CD4-positive, alpha-beta T cell (primary cell): ENCODE data around the gene FAXDC2. TPM values are rescaled to one million over a fixed set of nuclear protein-coding genes. Genes with fewer than 3 reads are reported as not detected.

Source experiments
- ATAC-seq: fragments of 200-7000 bp; cut with Tn5 transposase; one replicate; pipeline ENCODE4 v1.10.0; 2022; ENCODE audit warnings: mild to moderate bottlenecking; ENCODE audit not compliant: poor library complexity
- CTCF ChIA-PET: fragments of 350-600 bp; sonication (Branson Sonifier 250); formaldehyde crosslinking; loops from one replicate; lab custom pipeline; 2021; ENCODE audit warnings: antibody characterized with exemption, inconsistent platforms; lab: Charles Lee
- POLR2A ChIA-PET: fragments of 350-600 bp; sonication (Branson Sonifier 250); formaldehyde crosslinking; loops from one replicate; lab custom pipeline; 2021; ENCODE audit warnings: antibody characterized with exemption, inconsistent platforms; lab: Charles Lee
- DNase-seq, 14 experiments: peaks; one replicate each; pipeline ENCODE4 v3.0.0-alpha.2; 2013 to 2020; ENCODE audit warnings: mixed read lengths in 2 of 14
- H3K27ac ChIP-seq, 2 donors: one replicate each; pipeline versions ENCODE4 v1.5.1 to v1.7.0; 2013; ENCODE audit warnings: low read length in 2 of 2, low read depth in 1 of 2, mild to moderate bottlenecking in 1 of 2
- H3K27me3 ChIP-seq, 2 experiments: 1 replicate in 1 of 2; 2 replicates in 1 of 2; pipeline versions ENCODE4 v1.6.1 to v1.7.0; 2013; ENCODE audit warnings: low read length in 2 of 2, control low read depth in 1 of 2, mild to moderate bottlenecking in 1 of 2, moderate library complexity in 1 of 2; ENCODE audit not compliant: insufficient read depth in 2 of 2, control insufficient read depth in 1 of 2
- H3K36me3 ChIP-seq: one replicate; pipeline ENCODE4 v1.6.1; 2013; ENCODE audit warnings: low read length, control low read depth; ENCODE audit not compliant: insufficient read depth
- H3K4me1 ChIP-seq: one replicate; pipeline ENCODE4 v1.6.1; 2013; ENCODE audit warnings: low read length, control low read depth; ENCODE audit not compliant: insufficient read depth
- H3K4me3 ChIP-seq: one replicate; pipeline ENCODE4 v1.5.1; 2013; ENCODE audit warnings: mild to moderate bottlenecking, low read length, moderate library complexity
- H3K9me3 ChIP-seq, 2 experiments: 1 replicate in 1 of 2; 2 replicates in 1 of 2; pipeline versions ENCODE4 v1.6.1 to v1.7.0; 2013; ENCODE audit warnings: low read length in 2 of 2, mild to moderate bottlenecking in 2 of 2, control low read depth in 1 of 2, moderate library complexity in 1 of 2; ENCODE audit not compliant: control insufficient read depth in 1 of 2, insufficient read depth in 1 of 2
- H3K27ac Mint-ChIP-seq: one replicate; pipeline ENCODE4 v1.8.0; 2020; ENCODE audit warnings: mixed read lengths
- H3K27me3 Mint-ChIP-seq: one replicate; pipeline ENCODE4 v1.8.0; 2021; ENCODE audit warnings: mixed read lengths
- H3K36me3 Mint-ChIP-seq: one replicate; pipeline ENCODE4 v1.8.0; 2021; ENCODE audit warnings: low read depth, mixed read lengths
- H3K4me1 Mint-ChIP-seq: one replicate; pipeline ENCODE4 v1.8.0; 2021; ENCODE audit warnings: low read depth, mixed read lengths
- H3K4me3 Mint-ChIP-seq: one replicate; pipeline ENCODE4 v1.8.0; 2020; ENCODE audit warnings: mild to moderate bottlenecking, mixed read lengths
- H3K9me3 Mint-ChIP-seq: one replicate; pipeline ENCODE4 v1.8.0; 2020; ENCODE audit warnings: mixed read lengths
- intact Hi-C, 2 experiments: fragments of 100-400 bp; cut with DNase I in 1 of 2; cut with micrococcal nuclease in 1 of 2; formaldehyde crosslinking; loops; one replicate each; pipeline versions ENCODE4 v1.15.1 to v1.9.0; 2023 to 2025; cut with DNase I, micrococcal nuclease
- total RNA-seq, 174 experiments: library from RNA in 2 of 174; stranded (reverse) in 2 of 174; gene quantifications; one replicate each; pipeline ENCODE4 v1.2.3 and lab custom pipeline; 2021 to 2026
- TF ChIP-seq, protein P1 (sequence below): fragments of 200-600 bp; IDR thresholded peaks from one replicate; pipeline ENCODE4 v1.8.0; 2022; ENCODE audit warnings: antibody characterized with exemption, mild to moderate bottlenecking

Gene FAXDC2
- total RNA-seq, 2 experiments from 2014 or later: not detected

DNA sequence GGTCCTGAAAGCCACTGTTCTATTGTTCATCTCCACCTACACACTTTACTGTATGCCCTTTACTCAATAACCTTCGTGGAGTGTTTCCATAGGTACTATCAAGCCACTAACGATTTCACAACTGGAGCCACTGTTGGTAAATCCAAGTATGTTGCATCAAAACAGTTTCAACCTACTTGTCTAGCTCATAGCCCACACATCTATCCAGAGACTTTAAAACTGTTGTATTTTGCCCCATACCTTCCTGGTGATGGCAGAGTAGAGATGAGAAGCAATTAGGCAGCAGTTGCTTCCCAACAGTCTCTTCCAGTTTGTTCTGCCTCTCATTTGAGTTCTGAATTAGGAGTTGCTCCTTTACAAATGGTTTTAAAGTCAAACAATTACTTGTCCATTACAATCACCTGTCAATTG, 607 bp downstream of the FAXDC2 start:
- ATAC-seq: no peak
- Mint-ChIP-seq H3K27ac (no peak overlapping the region), H3K9me3 (no peaks in the 10 kb centered on the region), H3K36me3 (no peaks in the 10 kb centered on the region), H3K4me3 (no peak overlapping the region), H3K4me1 (peaks cover 9% of the 10 kb centered on the region), H3K27me3 (no peaks in the 10 kb centered on the region)
- Histone ChIP-seq H3K36me3 (no peaks in the 10 kb centered on the region), H3K27ac (no peak overlapping the region), H3K4me3 (no peak overlapping the region), H3K27me3 (no peaks in the 10 kb centered on the region), H3K9me3 (no peaks in the 10 kb centered on the region), H3K4me1 (no peaks in the 10 kb centered on the region)
- TF ChIP-seq, protein P1, sequence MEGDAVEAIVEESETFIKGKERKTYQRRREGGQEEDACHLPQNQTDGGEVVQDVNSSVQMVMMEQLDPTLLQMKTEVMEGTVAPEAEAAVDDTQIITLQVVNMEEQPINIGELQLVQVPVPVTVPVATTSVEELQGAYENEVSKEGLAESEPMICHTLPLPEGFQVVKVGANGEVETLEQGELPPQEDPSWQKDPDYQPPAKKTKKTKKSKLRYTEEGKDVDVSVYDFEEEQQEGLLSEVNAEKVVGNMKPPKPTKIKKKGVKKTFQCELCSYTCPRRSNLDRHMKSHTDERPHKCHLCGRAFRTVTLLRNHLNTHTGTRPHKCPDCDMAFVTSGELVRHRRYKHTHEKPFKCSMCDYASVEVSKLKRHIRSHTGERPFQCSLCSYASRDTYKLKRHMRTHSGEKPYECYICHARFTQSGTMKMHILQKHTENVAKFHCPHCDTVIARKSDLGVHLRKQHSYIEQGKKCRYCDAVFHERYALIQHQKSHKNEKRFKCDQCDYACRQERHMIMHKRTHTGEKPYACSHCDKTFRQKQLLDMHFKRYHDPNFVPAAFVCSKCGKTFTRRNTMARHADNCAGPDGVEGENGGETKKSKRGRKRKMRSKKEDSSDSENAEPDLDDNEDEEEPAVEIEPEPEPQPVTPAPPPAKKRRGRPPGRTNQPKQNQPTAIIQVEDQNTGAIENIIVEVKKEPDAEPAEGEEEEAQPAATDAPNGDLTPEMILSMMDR: no peak
- DNase-seq: no peak
- POLR2A ChIA-PET: interaction anchor here (1.4 kb wide), 1 partner anchor 15 kb away, joined by 3 read pairs; no protein-coding TSS in a partner anchor
- CTCF ChIA-PET: no interaction called here
- intact Hi-C loops: loop anchor here (10.0 kb wide), 2 partner anchors 405 to 655 kb away; partner anchors contain the start of genes GALNT10 (in 1 of the 2) and SAP30L (in 1 of the 2)

DNA sequence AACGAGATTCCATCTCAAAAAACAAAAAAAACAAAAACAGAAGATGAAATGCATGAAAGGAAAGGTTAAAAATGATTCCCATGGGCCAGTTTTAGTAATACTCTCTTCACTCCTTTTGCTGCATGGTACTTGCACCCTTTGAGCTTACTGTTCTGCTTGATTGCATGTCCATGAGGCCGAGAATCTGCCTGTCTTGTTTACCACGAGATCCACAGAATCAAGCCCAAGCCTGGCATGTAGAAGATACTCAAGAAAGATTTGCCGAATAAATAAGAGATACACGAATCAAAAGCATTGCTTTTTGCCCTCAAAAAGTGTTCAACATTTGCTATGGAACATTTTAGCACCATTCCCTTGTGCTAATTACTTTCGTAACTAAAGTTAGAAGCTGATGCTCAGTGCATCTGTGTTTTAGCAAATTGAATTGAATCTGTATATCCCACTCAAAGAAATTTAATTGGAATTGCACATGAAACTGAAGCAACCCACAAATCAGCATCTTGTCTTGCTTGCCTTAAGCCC, 1.1 kb downstream of the FAXDC2 start:
- TF ChIP-seq, protein P1: no peak
- Mint-ChIP-seq H3K27ac (no peak overlapping the region), H3K4me1 (peaks cover 9% of the 10 kb centered on the region), H3K9me3 (no peaks in the 10 kb centered on the region), H3K27me3 (no peaks in the 10 kb centered on the region), H3K36me3 (no peaks in the 10 kb centered on the region), H3K4me3 (no peak overlapping the region)
- ChIA-PET POLR2A (interaction anchor here (1.4 kb wide), 1 partner anchor 14 kb away, joined by 3 read pairs; no protein-coding TSS in a partner anchor), CTCF (no interaction called here)
- Histone ChIP-seq H3K9me3 (no peaks in the 10 kb centered on the region), H3K27me3 (no peaks in the 10 kb centered on the region), H3K4me1 (no peaks in the 10 kb centered on the region), H3K27ac (no peak overlapping the region), H3K4me3 (no peak overlapping the region), H3K36me3 (no peaks in the 10 kb centered on the region)
- no peak for ATAC-seq
- intact Hi-C loops: no loop called here
- no peak for DNase-seq

DNA sequence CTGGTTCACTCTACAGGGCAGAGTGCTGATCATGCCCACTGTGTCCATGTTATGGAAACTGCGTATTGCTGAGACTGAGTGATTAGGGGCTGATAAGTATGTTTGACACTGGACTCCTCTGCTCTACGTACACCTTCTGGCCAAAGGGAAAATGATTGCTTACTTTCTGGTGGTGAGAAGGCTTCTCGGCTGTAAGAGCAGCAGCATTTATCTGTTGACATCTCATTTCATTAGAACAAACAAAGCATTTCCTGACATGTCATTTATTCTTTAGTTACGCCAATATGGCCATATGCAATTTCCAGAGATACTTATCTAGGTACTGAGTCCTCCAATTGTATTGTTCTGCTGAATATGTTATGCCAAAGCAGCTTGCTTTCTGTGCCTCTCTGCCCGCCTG, 5.6 kb downstream of the FAXDC2 start:
- Mint-ChIP-seq H3K4me3 (no peak overlapping the region), H3K27ac (no peak overlapping the region), H3K27me3 (no peaks in the 10 kb centered on the region), H3K4me1 (peaks cover 4% of the 10 kb centered on the region), H3K9me3 (no peaks in the 10 kb centered on the region), H3K36me3 (no peaks in the 10 kb centered on the region)
- DNase-seq (no peak), ATAC-seq (no peak)
- CTCF ChIA-PET: no interaction called here
- no peaks in the 10 kb centered on the region for H3K36me3 ChIP-seq
- H3K4me1 ChIP-seq: no peaks in the 10 kb centered on the region
- H3K4me3 ChIP-seq: no peak overlapping the region
- no peak overlapping the region for H3K27ac ChIP-seq
- H3K27me3 ChIP-seq: no peaks in the 10 kb centered on the region
- H3K9me3 ChIP-seq: no peaks in the 10 kb centered on the region
- TF ChIP-seq, protein P1: no peak
- intact Hi-C loops: no loop called here
- POLR2A ChIA-PET: interaction anchor here (0.5 kb wide), 1 partner anchor 115 kb away, joined by 3 read pairs; no protein-coding TSS in a partner anchor
